ENCODE data around the gene RAB11FIP4.

GRCh38 chr17:31573047-31573446 lies 181.6 kb downstream of the RAB11FIP4 start:
- TF ChIP-seq JUND (IDR thresholded peaks at IDR 0.05; ENCODE audit: low read length) (no peak), EP300 (IDR thresholded peaks at IDR 0.05; ENCODE audit: borderline replicate concordance in 1 of 2, low read depth in 2 of 2, low read length in 2 of 2) (no peak), POLR2A (IDR thresholded peaks at IDR 0.05; ENCODE audit: control extremely low read depth in 1 of 2, low read depth in 2 of 2, low read length in 2 of 2) (no peak)
- TF ChIP-seq, protein P1, sequence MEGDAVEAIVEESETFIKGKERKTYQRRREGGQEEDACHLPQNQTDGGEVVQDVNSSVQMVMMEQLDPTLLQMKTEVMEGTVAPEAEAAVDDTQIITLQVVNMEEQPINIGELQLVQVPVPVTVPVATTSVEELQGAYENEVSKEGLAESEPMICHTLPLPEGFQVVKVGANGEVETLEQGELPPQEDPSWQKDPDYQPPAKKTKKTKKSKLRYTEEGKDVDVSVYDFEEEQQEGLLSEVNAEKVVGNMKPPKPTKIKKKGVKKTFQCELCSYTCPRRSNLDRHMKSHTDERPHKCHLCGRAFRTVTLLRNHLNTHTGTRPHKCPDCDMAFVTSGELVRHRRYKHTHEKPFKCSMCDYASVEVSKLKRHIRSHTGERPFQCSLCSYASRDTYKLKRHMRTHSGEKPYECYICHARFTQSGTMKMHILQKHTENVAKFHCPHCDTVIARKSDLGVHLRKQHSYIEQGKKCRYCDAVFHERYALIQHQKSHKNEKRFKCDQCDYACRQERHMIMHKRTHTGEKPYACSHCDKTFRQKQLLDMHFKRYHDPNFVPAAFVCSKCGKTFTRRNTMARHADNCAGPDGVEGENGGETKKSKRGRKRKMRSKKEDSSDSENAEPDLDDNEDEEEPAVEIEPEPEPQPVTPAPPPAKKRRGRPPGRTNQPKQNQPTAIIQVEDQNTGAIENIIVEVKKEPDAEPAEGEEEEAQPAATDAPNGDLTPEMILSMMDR (IDR thresholded peaks at IDR 0.05; ENCODE audit: control extremely low read depth in 1 of 3, insufficient read depth in 1 of 3, low read depth in 1 of 3, low read length in 3 of 3), result no peak
